Calu3 (cell line): ENCODE results near the gene PCDHA13. TPM values are rescaled to one million over a fixed set of nuclear protein-coding genes. Genes with fewer than 3 reads are reported as not detected.
"Not testable (repeated sequence)": the region's sequence is repeated elsewhere in the genome, so short reads cannot be mapped to it uniquely, and the experiment has no call there.

Experiments
- Bru-seq: library from RNA; stranded (reverse); fragments of 400-500 nt; gene quantifications from one replicate; lab custom pipeline; 2021; lab: Mats Ljungman, UMichigan
- BruChase-seq, 2 experiments: library from RNA; stranded (reverse); fragments of 400-500 nt; gene quantifications; one replicate each; lab custom pipeline; 2021; lab: Mats Ljungman, UMichigan
- BruUV-seq: library from RNA; stranded (reverse); fragments of 400-500 nt; replicated peaks from 2 replicates; lab custom pipeline; 2021; lab: Mats Ljungman, UMichigan
- CTCF ChIA-PET: fragments of 300-600 bp; sonication (Branson Sonifier 250); formaldehyde crosslinking; loops from one replicate; lab custom pipeline; 2022; ENCODE audit warnings: antibody characterized with exemption; lab: Charles Lee
- DNase-seq: peaks from one replicate; pipeline ENCODE4 v3.0.0; 2022
- H3K27ac Mint-ChIP-seq: one replicate; pipeline ENCODE4 v1.8.0; 2022; ENCODE audit warnings: mixed read lengths; ENCODE audit not compliant: unreplicated experiment
- H3K27me3 Mint-ChIP-seq: one replicate; pipeline ENCODE4 v1.8.0; 2022; ENCODE audit warnings: mixed read lengths; ENCODE audit not compliant: unreplicated experiment
- H3K36me3 Mint-ChIP-seq: one replicate; pipeline ENCODE4 v1.8.0; 2022; ENCODE audit warnings: mild to moderate bottlenecking, moderate library complexity, mixed read lengths; ENCODE audit not compliant: insufficient read depth, unreplicated experiment
- H3K4me1 Mint-ChIP-seq: one replicate; pipeline ENCODE4 v1.8.0; 2022; ENCODE audit warnings: mild to moderate bottlenecking, low read depth, mixed read lengths; ENCODE audit not compliant: unreplicated experiment
- H3K4me3 Mint-ChIP-seq: one replicate; pipeline ENCODE4 v1.8.0; 2022; ENCODE audit warnings: mild to moderate bottlenecking, low read depth, moderate library complexity, mixed read lengths; ENCODE audit not compliant: unreplicated experiment
- H3K9me3 Mint-ChIP-seq: one replicate; pipeline ENCODE4 v1.8.0; 2022; ENCODE audit warnings: low read depth, mixed read lengths; ENCODE audit not compliant: unreplicated experiment
- CTCF ChIP-seq: fragments of 200-600 bp; IDR thresholded peaks from one replicate; pipeline ENCODE4 v1.8.0; 2022; ENCODE audit warnings: antibody characterized with exemption; ENCODE audit not compliant: unreplicated experiment
- intact Hi-C: fragments of 100-400 bp; cut with micrococcal nuclease; formaldehyde crosslinking; loops from one replicate; pipeline ENCODE4 v1.10.0; 2022; ENCODE audit not compliant: unreplicated experiment
- long read RNA-seq: library from polyadenylated mRNA; stranded (forward); transcript quantifications from one replicate; pipeline ENCODE4 v2.0.0, GENCODE V29; 2022
- total RNA-seq: library from RNA; stranded (reverse); gene quantifications from 2 replicates; pipeline ENCODE4 v1.2.3, GENCODE V29; 2022

Gene PCDHA13
- 2.0 and 2.3 TPM in 2 replicates for total RNA-seq
- percentile 39 among the genes with signal in this experiment for Bru-seq, nascent RNA
- BruChase-seq, experiment 1, labeled RNA remaining after a 6-hour chase, result percentile 61 among the genes with signal in this experiment
- BruChase-seq, experiment 2, labeled RNA remaining after a 2-hour chase, result percentile 47 among the genes with signal in this experiment
- long read RNA-seq, full-length matches to known transcripts, result 2 of 11 reads
- long read RNA-seq, partial matches to known transcripts, result 0 of 11 reads
- long read RNA-seq, other reads (novel, unspliced or antisense), result 9 of 11 reads

- peaks cover 5% of the 10 kb centered on the region for H3K9me3 Mint-ChIP-seq
- H3K4me1 Mint-ChIP-seq, result no peaks in the 10 kb centered on the region
- BruUV-seq, result no TSS peak
- H3K4me3 Mint-ChIP-seq, result peak within 1 kb of the TSS; percentile 42
- no peaks in the 10 kb centered on the region for H3K27me3 Mint-ChIP-seq
- no peaks in the 10 kb centered on the region for H3K36me3 Mint-ChIP-seq
- DNase-seq, result peak; percentile 30
- no peak for TF ChIP-seq CTCF
- intact Hi-C loops, result loop anchor here (1.0 to 2.0 kb wide), 3 partner anchors 45 to 159 kb away; partner anchors contain the start of genes PCDHA4 and PCDHAC1
- CTCF ChIA-PET, result interaction anchor here (1.2 to 1.6 kb wide), 2 partner anchors 84 to 158 kb away, joined by 3 to 7 read pairs; partner anchors contain the start of gene PCDHAC2
- H3K27ac Mint-ChIP-seq, result no peak within 1 kb of the TSS
Measured at GRCh38 chr5:140881889-140882590, at the start of gene PCDHA13. PCDHA13 (plus strand) TSS chr5:140882124; CDS start chr5:140882269, 145 bp downstream.

GRCh38 chr5:140833993-140834392 is 47.9 kb upstream of the PCDHA13 start, which contains the start of gene PCDHA7:
PCDHA7 (plus strand) TSS chr5:140834269; CDS start chr5:140834384, 115 bp downstream.
- Mint-ChIP-seq H3K27ac (no peak within 1 kb of the TSS), H3K4me3 (no peak within 1 kb of the TSS), H3K27me3 (no peaks in the 10 kb centered on the region), H3K36me3 (peaks cover 4% of the 10 kb centered on the region), H3K4me1 (no peaks in the 10 kb centered on the region), H3K9me3 (peaks cover 13% of the 10 kb centered on the region)
- no peak for TF ChIP-seq CTCF
- intact Hi-C loops, result no loop called here
- BruUV-seq, result no TSS peak
- CTCF ChIA-PET, result no interaction called here
- DNase-seq, result no peak

- not testable (repeated sequence) for H3K27ac Mint-ChIP-seq
Measured at GRCh38 chr5:140834439-140835008, 47.4 kb upstream of the PCDHA13 start.

GRCh38 chr5:140835622-140836510 is 46.1 kb upstream of the PCDHA13 start:
- TF ChIP-seq CTCF, result no peak
- peaks cover 4% of the 10 kb centered on the region for H3K36me3 Mint-ChIP-seq
- intact Hi-C loops, result no loop called here

More at GRCh38 chr5:140834439-140835008, 47.4 kb upstream of the PCDHA13 start:
- H3K4me1 Mint-ChIP-seq, intact Hi-C loops, H3K4me3 Mint-ChIP-seq, CTCF ChIA-PET, H3K27me3 Mint-ChIP-seq, BruUV-seq, H3K36me3 Mint-ChIP-seq, DNase-seq: not testable (repeated sequence)
- H3K9me3 Mint-ChIP-seq, result peaks cover 14% of the 10 kb centered on the region

More at GRCh38 chr5:140835622-140836510, 46.1 kb upstream of the PCDHA13 start:
- Mint-ChIP-seq H3K4me1 (no peaks in the 10 kb centered on the region), H3K4me3 (no peak overlapping the region), H3K9me3 (peaks cover 21% of the 10 kb centered on the region), H3K27ac (no peak overlapping the region), H3K27me3 (no peaks in the 10 kb centered on the region)
- CTCF ChIA-PET, result no interaction called here
- no TSS peak for BruUV-seq
- DNase-seq, result no peak
